ENCODE results near the gene FIBIN. TPM values are rescaled to one million over a fixed set of nuclear protein-coding genes. Genes with fewer than 3 reads are reported as not detected.
"Not testable (repeated sequence)": the region's sequence is repeated elsewhere in the genome, so short reads cannot be mapped to it uniquely, and the experiment has no call there.

The FIBIN gene
- total RNA-seq (2014; rRNA removed; shearing (Covaris generic)), result not detected in 2 replicates

DNA sequence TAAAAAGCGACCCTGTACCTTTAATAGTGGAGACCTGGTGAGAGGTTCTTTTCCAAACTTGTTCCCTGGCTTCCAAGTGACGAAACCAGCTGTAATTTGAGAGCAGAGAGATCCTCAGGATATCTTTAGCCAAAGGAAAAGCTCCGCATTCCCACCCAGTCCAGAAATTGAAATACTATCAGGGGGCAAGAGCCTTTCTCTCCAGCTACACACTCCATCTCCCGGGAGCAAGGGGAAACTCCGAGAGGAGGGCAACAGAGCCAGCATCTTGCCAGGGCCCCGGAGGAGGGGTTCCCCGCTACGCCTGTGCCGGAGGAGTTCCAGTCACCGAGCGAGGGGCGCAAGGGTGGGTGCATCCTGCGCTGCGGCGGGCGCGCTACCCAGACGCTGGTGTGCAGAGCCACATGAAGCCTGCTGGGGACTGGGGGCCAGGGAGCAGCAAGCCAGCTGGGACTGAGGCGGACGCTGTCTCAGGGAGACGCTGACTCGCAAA lies at the start of gene FIBIN:
Gene FIBIN (plus strand): TSS at position 148 of the 493 bp plus-strand sequence. CDS start 415 bp downstream, outside the sequence.
- no peak for DNase-seq (ENCODE audit: low spot score)

DNA sequence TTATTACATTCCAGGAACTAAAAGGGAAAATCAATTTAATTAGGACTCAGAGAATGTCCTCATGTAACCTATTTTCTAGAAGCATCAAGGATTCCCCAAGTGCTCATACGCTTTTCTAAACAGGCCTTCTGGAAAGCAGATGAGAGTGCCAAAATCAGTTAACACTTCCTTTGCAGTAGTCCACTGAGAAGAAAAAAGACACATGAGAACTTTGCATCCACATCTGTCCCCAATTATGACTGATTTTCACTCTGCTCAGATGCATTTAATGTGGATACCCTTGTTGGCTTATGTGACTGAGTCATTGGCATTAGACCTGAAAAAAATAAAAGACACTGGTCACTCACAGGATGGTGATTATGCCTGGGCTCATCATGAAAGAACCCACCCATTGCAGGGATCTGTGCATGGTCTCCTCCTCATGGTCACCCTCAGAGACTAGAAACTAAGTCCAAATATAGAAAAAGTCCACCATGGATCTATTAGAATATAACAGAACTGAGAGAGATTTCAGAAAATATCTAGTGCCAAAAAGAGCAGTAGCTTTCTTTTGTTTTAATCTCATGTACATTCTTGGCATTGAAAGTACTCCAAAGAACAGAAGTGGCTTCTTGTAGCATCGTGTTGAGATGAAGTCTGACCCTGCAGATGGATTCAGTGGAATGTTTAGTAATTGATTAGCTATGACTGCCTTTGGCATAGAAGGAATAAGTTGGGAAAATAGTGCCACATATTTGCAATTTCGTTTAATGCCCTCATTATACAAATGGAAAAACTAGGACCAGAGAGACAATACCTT lies 48.8 kb upstream of the FIBIN start:
- DNase-seq (ENCODE audit: low spot score), result no peak

DNA sequence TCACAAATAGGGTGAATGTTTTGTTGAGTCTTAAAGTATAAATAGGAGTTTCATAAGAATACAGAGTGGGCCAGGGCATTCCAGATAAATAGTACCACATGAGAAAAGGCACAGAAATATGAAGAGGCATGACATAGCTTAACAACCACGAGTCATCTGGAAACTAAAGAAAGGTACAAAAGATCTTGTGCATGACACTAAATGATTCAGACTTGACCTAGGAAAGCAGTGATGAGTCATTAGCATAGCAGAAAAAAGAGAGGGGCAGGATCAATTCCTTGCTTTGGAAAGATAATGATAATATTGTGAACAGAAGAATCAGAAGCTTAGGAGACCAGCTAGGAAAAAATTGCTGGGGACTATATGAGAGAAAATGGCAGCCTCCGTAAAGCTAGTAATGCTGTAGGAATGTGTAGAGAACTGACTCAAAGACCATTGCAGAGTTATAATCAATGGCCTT lies 47.6 kb upstream of the FIBIN start:
- no peak for DNase-seq (ENCODE audit: low spot score)

DNA sequence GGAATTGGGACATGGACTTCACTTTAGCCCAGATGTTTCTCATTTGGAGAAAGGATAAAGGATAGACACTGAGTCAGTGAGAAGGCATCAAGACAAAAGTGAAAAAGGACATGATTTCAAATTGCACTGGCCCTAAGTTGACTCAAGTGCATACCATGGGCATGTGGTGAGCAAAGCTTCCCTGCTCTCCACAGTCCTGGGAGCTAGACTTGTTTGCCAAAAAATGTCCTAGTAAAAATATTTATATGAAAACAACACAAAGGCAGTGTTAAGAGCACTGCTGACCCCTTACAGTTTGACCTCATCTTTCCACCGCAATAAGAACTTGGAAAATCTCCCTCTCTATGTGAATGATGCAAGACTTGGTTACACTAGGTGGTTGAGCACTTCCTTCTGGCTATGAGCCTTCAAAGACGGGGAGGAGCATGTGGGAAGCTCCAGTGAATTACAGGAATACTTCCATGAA lies 46.5 kb upstream of the FIBIN start:
- no peak for DNase-seq (ENCODE audit: low spot score)

DNA sequence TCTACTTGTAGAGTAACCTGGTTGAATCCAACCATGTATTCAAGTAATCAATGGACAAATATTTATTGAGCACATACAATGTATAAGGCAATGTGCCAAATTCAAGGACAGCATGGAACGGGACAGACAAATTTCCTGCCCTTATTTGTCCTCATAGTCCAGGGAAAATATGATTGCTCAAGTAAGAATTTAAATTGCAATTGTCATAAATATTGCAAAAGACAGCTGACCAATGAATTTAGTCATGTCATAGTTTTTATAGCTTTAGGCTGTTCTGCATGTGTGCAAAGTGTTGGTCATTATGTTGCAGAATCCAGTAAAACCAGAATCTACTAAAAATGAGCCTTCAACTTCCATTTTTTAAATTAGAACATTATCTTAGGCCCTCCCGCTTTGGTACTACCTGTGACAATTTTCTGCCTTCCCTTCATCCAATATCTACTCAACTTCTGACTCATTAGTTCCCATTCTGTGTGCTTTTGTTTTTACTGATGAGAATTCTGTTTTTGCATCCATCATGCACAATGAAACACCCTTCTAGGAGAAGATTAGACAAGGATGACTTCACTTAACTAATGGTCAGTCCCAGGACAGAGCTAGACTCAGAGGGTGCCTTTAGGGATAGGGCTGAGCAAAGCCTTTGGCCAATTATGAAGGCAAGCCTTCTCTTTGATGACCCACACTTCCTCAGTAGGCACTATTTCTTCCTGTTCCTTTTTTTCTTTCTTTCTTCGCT lies 45.8 kb upstream of the FIBIN start:
- DNase-seq (ENCODE audit: low spot score), result no peak

DNA sequence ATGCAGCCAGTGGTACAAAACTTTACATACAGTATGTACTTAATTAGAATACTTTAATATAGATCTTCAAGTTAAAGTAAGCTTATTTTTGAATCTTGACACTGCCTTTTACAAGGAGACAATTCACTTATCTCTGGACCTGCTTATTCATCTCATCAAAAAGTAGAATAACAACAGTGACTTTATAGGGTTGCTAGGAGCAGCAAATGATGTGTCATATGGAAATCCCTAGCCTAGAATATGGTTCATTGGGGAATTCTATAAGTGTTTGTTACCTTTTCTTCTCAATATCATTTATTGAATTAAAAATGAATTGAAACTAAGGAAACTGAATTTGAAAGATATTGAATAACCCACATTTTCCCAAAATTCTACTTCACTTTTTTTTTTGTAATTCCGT lies 45.0 kb upstream of the FIBIN start:
- no peak for DNase-seq (ENCODE audit: low spot score)

DNA sequence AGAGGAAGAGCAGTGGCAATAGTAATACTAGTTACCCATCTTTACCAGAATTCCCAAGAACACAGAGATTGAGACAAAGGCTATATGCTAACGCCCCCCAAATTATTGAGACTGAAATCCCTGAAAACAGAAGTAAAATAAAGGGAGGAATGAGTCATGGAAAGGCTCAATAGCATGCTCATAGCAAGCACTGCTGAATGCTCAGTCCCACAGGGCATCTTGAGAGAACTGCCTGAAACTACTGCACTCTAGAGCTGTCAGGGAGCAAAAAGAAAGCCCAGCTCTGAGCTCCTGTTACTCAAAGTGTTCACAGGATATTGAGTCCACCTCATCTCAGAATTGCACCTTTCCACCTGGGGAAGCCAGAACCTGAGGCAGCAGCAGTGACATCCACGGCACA lies 44.1 kb upstream of the FIBIN start:
- no peak for DNase-seq (ENCODE audit: low spot score)

DNA sequence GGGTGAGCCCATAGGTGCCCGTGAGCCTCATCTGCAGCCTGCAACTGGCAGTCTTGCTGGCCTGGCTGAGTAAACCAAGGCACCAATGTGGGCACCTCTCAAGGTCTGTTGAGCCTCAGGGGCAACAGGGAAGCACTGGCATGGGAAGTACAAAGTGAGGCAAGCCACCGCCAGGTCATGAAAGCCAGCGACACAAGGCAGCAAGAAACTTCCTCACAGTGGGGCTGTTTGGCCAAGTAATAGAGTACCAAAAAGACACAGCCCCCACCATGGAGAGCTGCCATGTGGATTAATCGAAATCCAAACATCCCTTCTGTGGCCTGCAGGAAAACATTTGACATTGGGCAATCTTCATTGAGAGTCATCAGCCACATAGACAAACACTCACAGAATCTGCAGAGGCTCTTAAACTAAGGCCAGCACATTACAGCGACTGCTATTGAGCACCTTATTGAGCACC lies 43.6 kb upstream of the FIBIN start:
- no peak for DNase-seq (ENCODE audit: low spot score)

DNA sequence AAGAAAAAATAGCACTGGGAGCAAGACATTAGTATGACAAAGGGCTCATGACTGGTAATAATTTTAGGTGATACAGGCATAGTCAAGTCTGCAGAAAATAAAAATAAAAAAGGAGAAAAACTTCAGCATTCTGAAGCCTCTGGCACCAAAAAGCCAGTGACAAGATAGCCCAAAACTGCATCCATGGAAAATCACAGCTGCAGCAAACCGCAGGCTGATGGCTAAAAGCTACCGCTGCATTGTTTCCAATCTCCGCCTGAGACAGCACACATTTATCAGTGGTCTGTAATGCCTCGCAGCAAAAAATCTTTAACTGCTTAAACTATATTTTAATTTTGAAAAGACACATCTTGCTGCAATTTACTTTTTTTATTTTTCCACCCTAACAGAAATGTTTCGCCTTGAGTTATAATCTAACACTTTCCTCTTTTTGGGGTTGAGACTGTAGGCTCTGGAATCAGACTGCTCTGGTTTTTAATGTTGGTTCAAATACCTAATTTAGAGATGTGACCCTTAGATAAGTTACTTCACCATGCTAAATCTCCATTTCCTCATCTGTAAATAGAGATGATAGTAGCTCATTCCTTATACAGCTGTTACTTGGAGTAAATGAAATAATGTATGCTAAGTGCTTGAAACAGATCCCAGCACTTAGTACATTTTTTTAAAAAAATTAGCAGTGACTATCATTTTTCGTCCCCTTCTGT lies 42.0 kb upstream of the FIBIN start:
- no peak for DNase-seq (ENCODE audit: low spot score)

DNA sequence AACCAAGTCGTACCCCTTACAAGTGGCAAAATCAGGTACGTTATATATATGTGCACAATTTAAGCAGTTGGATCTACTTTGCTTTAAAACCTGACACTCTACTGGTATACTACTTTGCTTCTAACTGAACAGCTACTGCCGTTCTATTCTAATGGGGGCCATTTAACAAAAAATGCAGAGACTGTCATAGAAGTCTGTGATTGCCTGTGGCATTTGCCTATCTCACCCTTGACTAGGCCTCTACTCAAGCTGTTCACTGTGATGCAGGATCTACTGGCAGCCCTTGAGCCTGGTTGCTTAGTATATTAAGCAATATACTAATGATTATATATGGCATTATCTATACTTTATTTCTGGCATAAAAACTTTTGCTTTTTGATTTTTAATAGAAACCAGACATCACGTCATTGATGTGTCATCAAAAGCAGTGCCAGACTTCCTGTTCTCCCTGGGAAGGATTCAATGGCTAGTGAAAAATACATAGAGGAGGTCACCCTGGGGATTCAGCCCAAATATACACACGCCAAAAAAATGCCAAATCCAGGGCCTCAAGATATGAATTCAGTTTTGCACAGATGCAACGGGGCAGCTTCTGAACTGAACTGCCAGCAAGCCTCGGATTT lies 40.0 kb upstream of the FIBIN start:
- DNase-seq (ENCODE audit: low spot score), result no peak

DNA sequence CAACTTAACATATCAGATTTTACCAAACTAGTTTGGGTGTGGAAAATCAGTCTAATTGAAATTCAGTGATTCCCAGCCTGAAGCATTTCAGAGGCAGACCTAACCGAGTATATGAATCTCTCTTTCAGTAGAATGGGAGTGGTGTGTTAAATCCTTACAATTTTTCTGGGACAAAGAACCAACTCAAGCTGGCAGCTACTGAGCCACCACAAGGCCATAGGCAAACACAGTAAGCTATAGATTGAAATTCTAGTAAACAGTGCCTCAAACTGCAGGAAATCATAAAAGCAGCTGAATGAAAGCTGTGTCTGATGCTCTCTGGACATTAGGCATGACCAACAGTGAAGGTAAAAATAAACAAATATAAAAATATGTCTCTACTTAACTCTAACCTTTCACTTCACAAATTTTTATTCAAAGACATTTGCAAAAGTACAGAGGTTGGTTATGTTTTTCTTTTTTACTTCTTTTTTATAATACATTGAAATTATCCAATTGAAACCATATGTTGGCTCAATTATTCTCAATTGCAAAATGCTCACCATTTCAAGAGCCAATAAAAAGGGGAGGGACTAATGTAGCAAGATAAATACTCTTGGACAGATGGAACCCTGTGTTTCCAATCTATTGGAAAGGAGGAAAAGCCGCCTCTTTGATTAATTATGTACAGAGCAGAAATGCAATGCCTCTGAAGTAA lies 35.8 kb upstream of the FIBIN start:
- no peak for DNase-seq (ENCODE audit: low spot score)

DNA sequence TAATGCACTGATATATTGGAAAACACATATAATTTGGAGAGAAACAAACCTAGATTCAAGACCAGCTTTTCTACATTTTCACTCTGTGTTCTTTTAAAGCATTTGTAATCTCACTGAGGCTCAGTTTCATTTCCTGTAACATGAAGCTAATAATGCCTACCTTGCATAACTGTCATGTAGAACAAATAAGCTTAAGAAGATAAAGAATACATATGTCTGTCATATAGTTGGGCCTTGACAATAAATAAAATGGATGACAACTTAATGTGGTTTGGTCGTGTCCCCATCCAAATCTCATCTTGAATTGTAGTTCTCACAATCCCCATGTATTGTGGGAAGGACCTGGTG lies 35.2 kb upstream of the FIBIN start:
- no peak for DNase-seq (ENCODE audit: low spot score)

DNA sequence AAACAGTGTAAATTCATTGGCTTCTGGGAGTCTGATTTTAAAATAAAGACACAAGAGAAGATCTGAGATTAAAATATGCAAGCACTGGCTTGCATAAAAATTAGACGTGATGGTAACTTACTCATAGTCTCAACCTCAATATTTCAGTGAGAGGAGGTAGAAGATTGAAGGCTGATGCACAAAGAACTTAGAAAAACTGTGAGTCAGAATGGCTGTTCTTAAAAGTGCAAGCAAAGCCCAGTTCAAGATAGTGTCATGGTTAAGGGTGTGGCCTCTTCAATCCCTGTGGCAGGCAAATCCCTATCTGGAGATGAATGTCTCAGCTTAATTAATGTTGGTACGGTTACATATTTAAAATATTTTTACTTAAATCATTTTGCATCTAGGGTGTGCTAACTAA lies 33.6 kb upstream of the FIBIN start:
- no peak for DNase-seq (ENCODE audit: low spot score)

DNA sequence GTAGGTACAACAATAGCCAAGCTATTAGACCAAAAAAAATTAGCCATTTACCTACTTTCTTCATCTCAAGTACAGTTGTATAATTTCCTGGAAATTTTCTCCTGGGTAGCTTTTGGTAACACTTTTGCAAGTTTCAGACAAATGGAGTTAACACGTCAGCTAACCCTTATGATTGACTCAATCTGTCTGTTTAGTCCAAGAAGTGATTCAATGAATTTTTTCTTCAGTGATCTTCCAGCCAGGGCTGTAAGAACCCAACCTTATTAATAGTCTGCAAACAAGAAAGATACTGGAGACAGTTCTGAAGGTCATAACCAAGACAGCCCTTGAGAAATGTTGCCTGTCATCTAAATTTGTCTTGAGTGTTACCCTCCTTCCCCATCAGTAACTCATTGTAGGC lies 30.1 kb upstream of the FIBIN start:
- DNase-seq (ENCODE audit: low spot score), result no peak

DNA sequence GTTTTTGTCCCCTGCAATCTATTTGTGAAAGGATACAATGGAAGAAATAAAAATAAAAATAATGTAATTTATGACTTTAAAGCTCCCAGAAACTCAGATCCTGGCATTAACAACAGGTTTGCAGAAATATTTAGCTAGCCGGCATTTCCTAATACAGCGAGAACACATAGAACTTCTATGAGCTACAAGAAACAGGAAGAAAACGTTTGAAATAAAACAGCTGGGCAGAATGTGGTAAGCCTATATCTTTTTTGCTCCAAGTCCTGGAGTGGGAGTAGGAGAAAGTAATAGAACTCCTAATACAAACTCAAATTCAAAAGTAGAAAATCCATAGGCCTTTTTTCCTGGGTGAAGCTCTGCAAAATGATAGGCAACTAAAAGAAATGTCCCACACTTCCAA lies 29.6 kb upstream of the FIBIN start:
- no peak for DNase-seq (ENCODE audit: low spot score)

DNA sequence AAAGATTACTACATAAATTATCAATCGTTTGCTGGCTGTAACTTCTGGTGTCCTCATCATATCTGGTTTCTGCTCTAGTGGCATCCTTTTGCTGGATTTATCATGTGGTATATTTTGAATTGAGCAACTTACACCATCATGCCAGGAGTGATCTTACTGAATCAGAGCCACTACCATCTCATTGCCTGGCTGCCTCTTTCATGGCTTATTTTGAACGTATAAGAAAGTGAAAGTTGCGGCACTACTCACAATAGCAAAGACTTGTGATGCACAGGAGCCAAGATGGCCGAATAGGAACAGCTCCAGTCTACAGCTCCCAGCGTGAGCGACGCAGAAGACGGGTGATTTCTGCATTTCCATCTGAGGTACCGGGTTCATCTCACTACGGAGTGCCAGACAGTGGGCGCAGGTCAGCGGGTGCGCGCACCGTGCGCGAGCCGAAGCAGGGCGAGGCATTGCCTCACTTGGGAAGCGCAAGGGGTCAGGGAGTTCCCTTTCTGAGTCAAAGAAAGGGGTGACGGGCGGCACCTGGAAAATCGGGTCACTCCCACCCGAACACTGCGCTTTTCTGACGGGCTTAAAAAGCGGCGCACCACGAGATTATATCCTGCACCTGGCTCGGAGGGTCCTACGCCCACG lies 28.9 kb upstream of the FIBIN start:
- not testable (repeated sequence) for DNase-seq (ENCODE audit: low spot score)

DNA sequence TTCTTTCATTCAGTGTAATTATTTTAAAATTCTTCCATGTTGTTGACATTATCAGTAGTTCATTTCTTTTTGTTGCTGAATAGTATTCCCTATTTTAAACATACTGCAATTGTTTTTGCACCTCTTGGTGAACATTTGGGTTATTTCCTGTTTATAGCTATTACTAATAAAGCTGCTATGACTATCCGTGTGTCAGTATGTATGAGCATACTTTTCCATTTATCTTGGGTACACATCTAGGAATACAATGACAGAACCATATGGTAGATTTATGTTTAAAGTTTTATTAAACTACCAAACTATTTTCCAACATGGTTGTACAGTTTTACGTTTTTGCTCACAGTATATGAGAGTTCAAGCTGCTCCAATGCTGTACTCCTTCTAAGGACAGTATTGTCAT lies 22.0 kb upstream of the FIBIN start:
- DNase-seq (ENCODE audit: low spot score), result no peak

DNA sequence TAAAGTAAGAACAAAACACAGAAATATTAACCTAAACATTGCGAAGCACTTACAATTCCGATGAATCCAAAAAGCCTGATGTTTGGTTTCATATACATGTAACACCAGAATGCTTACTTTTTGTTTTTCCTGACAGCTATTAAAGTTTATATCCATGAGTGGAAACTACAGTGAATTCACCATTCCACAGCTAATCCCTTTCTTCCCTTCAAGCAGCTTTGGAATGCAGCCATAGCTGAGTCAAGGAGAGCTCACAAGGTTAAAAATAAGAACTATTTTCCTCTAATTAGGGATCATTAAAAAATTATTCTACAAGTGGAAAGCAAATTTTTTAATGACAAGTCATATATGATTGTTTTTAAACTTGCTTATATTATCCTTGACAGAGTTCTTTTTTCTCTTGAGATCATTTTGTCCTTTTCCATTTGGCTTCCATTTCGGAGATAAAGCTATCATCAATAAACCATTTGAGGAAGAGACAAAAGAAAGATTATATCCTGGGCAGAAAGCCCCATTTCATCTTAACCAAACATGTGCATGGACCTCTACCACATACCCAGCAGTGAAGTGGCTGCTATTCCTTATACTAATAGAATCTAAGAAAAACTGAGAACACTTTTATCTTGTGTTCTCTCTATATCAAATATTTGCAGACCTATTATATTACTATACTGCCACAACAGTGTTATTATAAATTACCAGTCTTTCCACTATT lies 19.7 kb upstream of the FIBIN start:
- no peak for DNase-seq (ENCODE audit: low spot score)

DNA sequence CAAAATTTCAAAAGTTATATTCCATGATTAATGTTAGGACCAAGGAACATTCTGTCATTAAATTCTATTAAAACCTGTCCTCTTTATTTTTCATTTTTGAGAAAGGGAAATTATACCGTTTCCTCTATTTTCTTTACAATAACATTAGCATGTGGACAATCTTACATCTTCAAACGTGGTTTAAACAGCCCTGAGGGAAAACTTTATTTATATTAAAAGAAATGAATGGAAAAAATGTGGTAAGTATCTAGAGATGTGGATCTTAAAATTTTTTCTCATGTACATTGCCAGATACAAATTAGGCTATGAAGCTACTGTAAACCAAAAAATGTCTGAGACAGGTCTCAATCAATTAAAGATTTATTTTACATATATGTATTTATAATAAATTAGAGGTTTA lies 18.9 kb upstream of the FIBIN start:
- no peak for DNase-seq (ENCODE audit: low spot score)

DNA sequence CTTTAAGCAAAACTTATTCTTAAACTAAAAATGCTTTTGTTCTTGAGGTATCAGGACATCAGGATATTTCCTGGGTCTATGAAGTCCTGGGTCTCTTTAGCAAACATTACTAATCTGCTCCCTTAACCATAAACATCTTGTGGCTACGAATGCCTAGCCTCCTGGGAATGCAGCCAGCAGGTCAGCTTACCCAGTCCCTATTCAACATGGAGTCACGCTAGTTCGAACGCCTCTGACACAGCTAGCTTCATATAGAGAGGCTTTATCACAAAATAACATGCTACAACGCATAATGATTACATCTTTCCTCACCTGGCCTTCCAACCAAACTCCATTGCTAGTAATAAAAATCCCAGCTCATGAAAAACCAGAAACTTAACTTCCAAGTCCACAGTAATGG lies 17.5 kb upstream of the FIBIN start:
- no peak for DNase-seq (ENCODE audit: low spot score)
